Measurements from ENCODE around the gene FTHL17.

FTHL17 gene

DNA sequence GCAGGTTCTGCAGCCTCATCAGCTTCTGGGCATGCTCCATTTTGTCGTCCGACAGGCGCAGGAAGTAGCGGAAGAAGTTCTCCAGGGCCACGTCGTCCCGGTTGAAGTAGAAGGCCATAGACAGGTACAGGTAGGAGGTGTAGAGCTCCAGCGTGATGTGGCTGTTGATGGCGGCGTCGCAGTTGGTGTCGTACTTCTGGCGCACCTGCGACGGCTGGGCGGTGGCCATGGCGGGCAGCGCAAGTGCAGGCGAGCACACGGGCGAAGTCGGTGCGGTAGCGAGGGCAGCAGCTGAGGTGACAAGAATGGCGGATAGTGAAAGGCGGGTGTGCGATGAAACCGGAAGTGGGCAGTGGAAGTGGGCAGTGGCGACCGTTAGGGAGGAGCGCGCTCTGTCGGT lies at the start of gene FTHL17:
TSS of gene FTHL17 (minus strand) at position 317 of the 400 bp plus-strand sequence. CDS start at position 229, 88 bp downstream.
- no peak for DNase-seq (ENCODE audit: low read depth)

DNA sequence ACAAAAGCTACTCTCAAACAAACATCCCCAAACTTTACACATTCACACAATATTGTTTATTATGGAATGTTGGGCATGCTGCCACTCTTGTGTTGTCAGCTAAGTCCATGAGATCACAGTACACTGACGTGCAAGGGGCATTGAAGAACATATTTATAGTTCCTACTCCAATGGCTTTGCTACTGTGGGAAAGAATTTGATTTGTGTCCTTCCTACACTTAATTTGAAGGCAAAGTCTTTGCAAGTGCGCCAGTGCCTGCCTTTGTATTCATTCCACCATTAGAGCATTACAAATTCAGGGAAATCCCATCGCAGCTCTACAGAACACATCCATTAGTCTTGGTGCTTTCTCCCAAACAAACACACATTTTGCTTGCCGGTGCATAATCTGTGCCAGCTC lies 45.4 kb upstream of the FTHL17 start:
- no peak for DNase-seq (ENCODE audit: low read depth)

- DNase-seq (ENCODE audit: low read depth), result no peak
Measured at GRCh38 chrX:31115398-31115797, 43.6 kb upstream of the FTHL17 start.

DNA sequence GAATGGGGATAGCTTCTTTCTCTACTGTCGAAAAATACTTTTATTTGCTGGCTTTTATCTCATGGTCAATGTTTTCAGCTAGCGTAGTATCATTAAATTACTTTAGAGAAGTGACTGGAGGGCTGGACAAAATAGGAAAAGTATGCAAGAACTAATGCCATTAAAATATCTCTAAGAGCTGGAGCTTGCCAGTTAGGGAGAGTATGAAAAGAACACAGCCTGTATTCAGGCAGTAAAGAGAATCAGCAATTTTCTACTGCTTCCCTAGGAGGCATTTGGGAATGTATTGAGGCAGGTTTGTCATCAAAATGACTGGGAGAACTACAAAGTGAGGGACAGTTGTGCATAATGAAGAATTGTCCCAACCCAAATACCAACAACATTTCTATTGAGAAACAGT lies 43.0 kb upstream of the FTHL17 start:
- no peak for DNase-seq (ENCODE audit: low read depth)

DNA sequence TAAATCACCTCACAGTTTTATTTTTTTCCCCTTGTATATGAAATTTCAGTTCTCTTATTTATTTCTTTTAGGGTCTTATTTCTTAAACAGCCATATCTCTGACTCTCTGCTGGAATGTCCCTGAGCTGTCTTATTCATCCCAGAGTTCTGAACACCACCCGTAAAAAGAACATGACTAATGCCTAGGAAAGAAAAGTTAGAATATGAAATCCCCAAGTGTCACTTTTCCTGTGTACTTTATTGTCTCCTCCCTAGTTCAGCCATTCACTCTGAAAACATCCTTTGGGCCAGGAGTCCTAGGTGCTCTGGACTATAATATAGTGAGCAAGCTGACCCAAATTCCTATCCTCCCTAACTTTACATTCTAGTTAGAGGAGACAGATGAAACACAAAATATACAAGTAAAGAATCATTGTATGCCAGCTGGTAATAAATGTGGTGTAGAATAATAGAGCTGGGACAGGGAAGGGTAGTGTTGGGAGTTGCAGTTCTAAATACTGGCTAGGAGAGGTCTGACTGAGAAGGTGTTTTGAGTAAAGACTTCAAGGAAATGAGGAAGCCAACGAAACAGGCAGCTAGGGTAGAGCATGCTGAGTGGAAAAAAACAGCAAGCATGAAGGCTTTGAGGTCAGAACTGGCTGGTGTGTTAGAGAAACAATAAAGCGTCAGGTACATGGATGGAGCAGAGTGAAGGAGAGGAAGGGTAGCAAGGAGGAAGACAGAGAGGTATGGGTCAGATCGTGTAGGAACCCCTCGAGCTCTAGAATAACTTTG lies 40.6 kb upstream of the FTHL17 start:
- DNase-seq (ENCODE audit: low read depth), result no peak

DNA sequence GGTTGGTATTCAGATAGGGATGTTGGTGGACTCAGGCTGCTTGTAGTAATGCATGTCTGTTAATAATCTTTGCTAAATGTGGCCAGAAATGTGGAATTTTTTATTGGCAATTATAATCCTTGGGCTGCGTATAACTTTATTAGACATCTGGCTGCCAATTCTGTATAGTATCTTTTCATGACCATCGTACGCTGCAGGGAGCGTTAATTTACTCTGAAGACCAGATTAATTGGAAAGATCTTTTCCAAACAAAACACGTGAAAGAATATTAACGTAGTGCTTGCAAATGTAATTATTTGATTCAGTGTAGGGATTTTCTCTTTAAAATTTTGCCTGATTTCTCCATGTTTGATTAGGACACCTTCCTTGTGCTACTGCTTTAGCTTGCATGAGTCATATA lies 38.8 kb upstream of the FTHL17 start:
- no peak for DNase-seq (ENCODE audit: low read depth)

- no peak for DNase-seq (ENCODE audit: low read depth)
Measured at GRCh38 chrX:31099536-31100090, 27.8 kb upstream of the FTHL17 start.

GRCh38 chrX:31098079-31098478 lies 26.2 kb upstream of the FTHL17 start:
- no peak for DNase-seq (ENCODE audit: low read depth)

DNA sequence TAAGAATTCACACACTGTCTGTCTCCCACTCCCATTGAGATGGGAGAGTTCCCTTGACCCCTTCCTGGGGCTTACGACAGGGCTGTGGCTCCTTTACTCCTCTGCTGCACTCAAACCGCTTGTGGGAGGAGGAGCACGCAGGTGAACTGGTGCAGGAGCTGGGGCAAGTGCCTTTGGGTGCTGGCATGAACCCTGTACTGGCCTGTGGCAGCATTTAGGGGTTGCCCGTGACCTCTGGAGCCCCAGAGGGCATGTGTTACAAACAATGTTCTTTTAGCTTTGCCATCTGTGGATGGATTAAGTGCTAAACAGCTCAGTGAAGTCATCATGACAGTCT lies 21.8 kb upstream of the FTHL17 start:
- no peak for DNase-seq (ENCODE audit: low read depth)

DNA sequence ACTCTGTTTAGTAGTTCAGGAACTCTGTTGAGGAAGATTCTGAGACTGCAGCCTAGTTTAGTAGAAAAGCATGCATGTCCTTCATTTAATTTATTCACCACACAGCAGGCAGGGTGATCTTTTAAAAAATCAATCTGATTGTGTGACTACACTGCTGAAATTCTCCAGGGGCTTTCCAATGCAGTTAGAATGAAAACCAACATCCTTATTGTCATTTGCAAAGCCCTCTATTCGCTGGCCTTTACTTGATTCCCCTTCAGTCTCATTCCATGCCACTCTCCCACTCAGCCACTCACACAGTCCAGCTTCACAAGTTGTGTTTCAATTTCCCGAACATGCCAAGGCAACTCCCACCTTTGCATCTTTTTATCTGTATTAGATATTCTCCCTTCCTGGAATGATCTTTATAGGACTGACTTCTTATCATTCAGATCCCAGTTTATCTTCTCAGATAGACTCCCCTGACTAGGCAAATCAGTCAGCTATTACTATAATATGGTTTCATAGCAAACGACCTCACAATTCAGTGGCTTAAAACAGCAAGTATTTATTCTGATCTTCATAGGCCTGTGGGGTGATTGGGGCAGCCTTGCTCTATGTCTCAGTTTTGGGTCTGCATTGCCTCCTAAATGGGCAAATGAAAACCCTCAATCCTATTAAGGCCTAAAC lies 21.3 kb upstream of the FTHL17 start:
- DNase-seq (ENCODE audit: low read depth), result no peak

DNA sequence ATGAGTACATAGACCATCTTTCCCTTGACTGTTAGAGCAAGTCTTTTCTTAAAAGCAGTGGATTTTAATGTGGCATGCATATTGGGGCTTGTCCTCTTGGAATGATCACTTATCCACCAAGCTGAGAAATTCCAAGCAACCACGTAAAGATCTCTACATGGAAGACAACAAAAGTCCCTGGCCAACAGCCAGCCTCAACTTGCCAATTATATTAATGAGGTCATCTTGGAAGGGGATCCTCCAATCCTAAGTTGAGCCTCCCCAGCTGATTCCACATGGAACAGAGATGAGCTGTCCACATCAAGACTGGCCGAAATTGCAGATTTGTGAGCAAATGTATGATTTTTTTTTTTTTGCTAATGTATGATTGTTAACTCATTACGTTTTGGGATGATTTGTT lies 20.6 kb upstream of the FTHL17 start:
- no peak for DNase-seq (ENCODE audit: low read depth)

DNA sequence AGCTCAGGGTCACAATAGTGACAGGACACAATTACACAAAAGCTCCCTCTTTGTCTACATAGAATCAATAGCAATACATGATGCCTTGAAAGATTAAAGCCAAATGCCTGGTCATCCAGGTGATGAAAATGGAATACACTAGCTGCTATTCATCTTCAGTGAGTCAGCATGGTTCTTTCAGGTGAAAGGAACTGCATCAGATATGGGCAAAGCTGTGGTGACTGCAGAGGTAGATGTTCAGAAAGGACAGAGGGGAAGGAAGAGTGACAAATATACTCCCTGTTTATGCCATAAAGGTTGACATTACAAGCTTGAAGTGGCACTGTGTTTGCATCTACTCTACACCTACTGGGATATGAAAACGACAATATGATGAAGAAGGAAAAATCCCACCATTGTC lies 20.0 kb upstream of the FTHL17 start:
- no peak for DNase-seq (ENCODE audit: low read depth)

GRCh38 chrX:31074522-31074921 lies 2.7 kb upstream of the FTHL17 start:
- no peak for DNase-seq (ENCODE audit: low read depth)

GRCh38 chrX:31071262-31071661 lies 579 bp downstream of the FTHL17 start:
- DNase-seq (ENCODE audit: low read depth), result no peak

GRCh38 chrX:31070057-31070468 lies 1.8 kb downstream of the FTHL17 start:
- DNase-seq (ENCODE audit: low read depth), result no peak

GRCh38 chrX:31063114-31063513 lies 8.7 kb downstream of the FTHL17 start:
- DNase-seq (ENCODE audit: low read depth), result no peak

DNA sequence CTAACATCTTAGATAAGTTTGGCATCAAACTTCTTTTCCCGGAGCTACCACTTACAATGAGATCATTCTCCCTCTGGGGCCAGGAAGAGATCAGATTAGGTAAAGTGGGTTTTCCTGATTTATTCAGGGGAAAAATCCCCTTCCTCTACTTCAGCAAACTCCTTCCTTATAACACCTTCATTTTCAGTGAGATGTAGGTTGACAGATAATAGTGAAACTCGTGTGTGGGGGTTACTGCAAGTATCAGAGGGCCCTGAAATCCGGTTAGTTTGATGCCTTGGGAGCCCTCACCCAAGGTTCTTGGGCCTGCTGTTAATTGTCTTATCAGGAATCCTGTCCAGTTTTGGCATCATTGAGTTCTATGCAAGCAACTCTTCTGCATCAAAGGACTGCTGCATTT lies 10.8 kb downstream of the FTHL17 start:
- DNase-seq (ENCODE audit: low read depth), result no peak

DNA sequence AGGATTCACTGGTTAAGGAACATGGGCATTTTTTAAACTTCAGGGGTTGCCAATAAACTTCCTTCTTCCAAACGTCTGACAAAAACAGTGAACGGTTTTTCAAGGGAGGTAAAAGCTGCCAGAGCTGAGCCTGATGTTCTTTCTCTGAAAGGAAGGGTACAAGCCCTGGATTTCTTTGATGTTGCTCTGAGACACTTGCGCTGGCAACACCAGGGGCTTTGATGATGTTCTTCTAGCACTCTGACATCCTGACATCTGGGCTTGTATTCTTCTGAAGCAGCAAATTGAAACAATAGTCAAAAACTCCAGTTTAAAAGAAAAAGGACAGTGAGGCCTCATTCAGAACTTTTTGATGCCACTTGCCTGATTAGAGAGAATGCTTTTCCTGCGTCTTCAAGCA lies 11.8 kb downstream of the FTHL17 start:
- DNase-seq (ENCODE audit: low read depth), result no peak

DNA sequence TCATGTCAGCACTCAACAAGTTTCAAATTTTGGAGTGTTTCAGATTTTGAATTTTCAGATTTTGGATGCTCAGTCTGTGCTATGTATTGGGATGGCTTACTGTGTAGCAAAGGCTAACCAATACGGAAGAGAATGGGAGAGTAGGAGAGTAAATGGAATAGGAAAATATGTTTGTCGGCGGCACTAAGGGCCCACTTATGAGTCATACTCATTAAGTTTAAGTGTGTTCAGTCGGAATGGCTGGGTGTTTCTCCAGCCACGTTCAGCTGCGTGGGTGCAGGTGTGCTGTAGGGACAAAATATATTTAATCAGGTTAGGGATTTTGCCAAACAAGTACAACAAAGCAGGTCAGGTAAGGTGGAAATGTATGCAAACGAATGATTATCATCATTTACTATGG lies 13.6 kb downstream of the FTHL17 start:
- DNase-seq (ENCODE audit: low read depth), result no peak

DNA sequence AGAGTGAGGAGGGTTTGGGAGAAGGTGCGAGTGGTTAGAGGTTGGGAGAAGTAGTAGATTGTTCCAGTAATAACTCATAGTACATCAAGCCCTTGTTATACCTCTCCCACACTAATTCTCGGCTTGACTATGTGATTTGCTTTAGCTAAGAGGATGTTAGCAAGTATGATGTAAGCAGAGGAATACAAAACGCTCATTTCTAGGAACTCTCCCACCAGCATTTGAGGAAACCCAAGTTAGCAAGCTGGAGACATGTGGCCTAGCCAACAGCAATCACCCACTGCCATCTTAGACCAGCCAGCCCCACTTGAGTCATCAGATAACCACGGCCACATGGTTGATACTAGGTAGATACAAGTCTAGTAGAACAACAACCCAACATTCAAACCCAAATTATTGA lies 14.2 kb downstream of the FTHL17 start:
- no peak for DNase-seq (ENCODE audit: low read depth)

DNA sequence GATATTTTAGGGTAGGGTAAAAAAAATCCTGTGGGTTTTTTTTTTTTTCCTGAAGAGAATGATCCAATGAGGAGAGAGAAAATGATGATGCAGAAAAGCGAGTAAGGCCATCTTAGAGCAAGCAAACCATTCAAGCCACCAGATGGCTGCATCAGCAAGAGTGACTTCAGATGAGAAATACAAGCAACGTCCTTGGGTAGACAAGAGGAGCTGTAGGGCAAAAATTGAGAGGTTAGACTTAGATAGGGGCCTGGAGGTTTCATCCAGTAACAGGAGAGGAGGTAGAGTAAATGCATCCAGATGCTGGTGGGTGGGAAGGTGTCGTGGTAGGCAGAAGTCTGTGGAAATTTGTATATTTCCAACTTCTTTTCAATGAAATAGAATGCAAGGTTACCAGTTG lies 14.6 kb downstream of the FTHL17 start:
- DNase-seq (ENCODE audit: low read depth), result no peak

DNA sequence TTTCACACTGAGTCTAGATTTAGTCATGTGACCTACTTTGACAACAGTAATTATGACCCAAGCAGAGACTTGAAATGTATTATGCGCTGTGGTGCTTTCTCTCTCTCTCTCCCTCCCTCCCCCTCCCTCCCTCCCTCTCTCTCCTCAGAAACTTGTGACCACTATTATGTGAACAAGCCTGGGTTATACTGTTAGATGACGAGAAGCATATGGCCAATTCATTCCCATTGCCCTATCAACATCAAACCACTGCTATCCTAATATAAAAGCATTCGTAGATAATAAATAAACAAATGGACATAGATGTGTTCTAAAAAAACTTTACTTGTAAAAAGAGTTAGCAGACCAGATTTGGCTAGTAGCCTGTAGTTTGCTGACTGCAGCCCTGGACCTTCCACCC lies 18.2 kb downstream of the FTHL17 start:
- no peak for DNase-seq (ENCODE audit: low read depth)

- no peak for DNase-seq (ENCODE audit: low read depth)
Measured at GRCh38 chrX:31039327-31039711, 32.5 kb downstream of the FTHL17 start.

Measured in GM04503 (cell line).